GM23248 (cell line): ENCODE measurements around the gene COLEC11. TPM values are rescaled to one million over a fixed set of nuclear protein-coding genes. Genes with fewer than 3 reads are reported as not detected.

Experiments
- DNase-seq: peaks from one replicate; pipeline ENCODE4 v3.0.0-alpha.2; 2015
- H2AFZ ChIP-seq: fragments of 200-600 bp; sonication (generic); 2 replicates; pipeline ENCODE4 v1.6.1; 2016; ENCODE audit warnings: antibody characterized with exemption
- H3F3A ChIP-seq: fragments of 200-600 bp; sonication (generic); 2 replicates; pipeline ENCODE4 v1.6.1; 2016; ENCODE audit warnings: mild to moderate bottlenecking, antibody characterized with exemption, mixed run types; ENCODE audit not compliant: insufficient read depth
- H3K27ac ChIP-seq: fragments of 200-600 bp; sonication (generic); 2 replicates; pipeline ENCODE4 v1.5.1; 2016; ENCODE audit warnings: mild to moderate bottlenecking
- H3K27me3 ChIP-seq: fragments of 200-600 bp; sonication (generic); replicated peaks from 2 replicates; pipeline ENCODE4 v1.6.1; 2016; ENCODE audit warnings: mild to moderate bottlenecking; ENCODE audit not compliant: insufficient read depth
- H3K36me3 ChIP-seq: fragments of 200-600 bp; sonication (generic); 2 replicates; pipeline ENCODE4 v1.6.1; 2016; ENCODE audit warnings: low read depth, mild to moderate bottlenecking
- H3K4me1 ChIP-seq: fragments of 200-600 bp; sonication (generic); 2 replicates; pipeline ENCODE4 v1.6.1; 2016; ENCODE audit warnings: mild to moderate bottlenecking; ENCODE audit not compliant: insufficient read depth
- H3K4me2 ChIP-seq: fragments of 200-600 bp; sonication (generic); one replicate; pipeline ENCODE4 v1.6.1; 2016; ENCODE audit warnings: mild to moderate bottlenecking; ENCODE audit not compliant: unreplicated experiment
- H3K4me3 ChIP-seq: fragments of 200-600 bp; sonication (generic); 2 replicates; pipeline ENCODE4 v1.5.1; 2016; ENCODE audit warnings: mild to moderate bottlenecking
- H3K79me2 ChIP-seq: fragments of 200-600 bp; sonication (generic); 2 replicates; pipeline ENCODE4 v1.6.1; 2016; ENCODE audit warnings: mild to moderate bottlenecking; ENCODE audit not compliant: insufficient read depth
- H3K9ac ChIP-seq: fragments of 200-600 bp; sonication (generic); 2 replicates; pipeline ENCODE4 v1.6.1; 2016; ENCODE audit warnings: mild to moderate bottlenecking
- H3K9me2 ChIP-seq: fragments of 200-600 bp; sonication (generic); 2 replicates; pipeline ENCODE4 v1.6.1; 2016; ENCODE audit warnings: mixed run types, mild to moderate bottlenecking, moderate library complexity; ENCODE audit not compliant: insufficient read depth
- H3K9me3 ChIP-seq: fragments of 200-600 bp; sonication (generic); one replicate; pipeline ENCODE4 v1.6.1; 2017; ENCODE audit warnings: low read depth
- H4K20me1 ChIP-seq: fragments of 200-600 bp; sonication (generic); 2 replicates; pipeline ENCODE4 v1.6.0; 2016; ENCODE audit not compliant: insufficient read depth
- EZH2 ChIP-seq: fragments of 200-600 bp; sonication (generic); IDR thresholded peaks from 2 replicates; pipeline ENCODE4 v1.6.1; 2018; ENCODE audit warnings: antibody characterized with exemption, mild to moderate bottlenecking; ENCODE audit not compliant: insufficient read depth, poor library complexity, severe bottlenecking
- EZH2phosphoT487 ChIP-seq: fragments of 200-600 bp; sonication (generic); IDR thresholded peaks from 2 replicates; pipeline ENCODE4 v1.6.1; 2018; ENCODE audit warnings: antibody characterized with exemption, moderate library complexity, mild to moderate bottlenecking, low read depth; ENCODE audit not compliant: insufficient read depth
- WGBS, 2 experiments: methylation state at CpG; one replicate each; pipeline ENCODE4 v1.1.6; 2015 to 2017; ENCODE audit warnings: low lambda C conversion rate in 2 of 2, low coverage in 1 of 2; ENCODE audit errors: missing lambda C conversion rate in 2 of 2; 5-methylcytosine and 5-hydroxymethylcytosine counted together
- in situ Hi-C: fragments of 300-500 bp; cut with MboI; formaldehyde crosslinking; loops from 2 replicates; pipeline ENCODE4 v1.15.0; 2020
- polyA plus RNA-seq: library from polyadenylated mRNA; unstranded; fragments of >200 nt; fragmentation: Nextera tagmentation; extraction: Ambion mirVana; gene quantifications from 2 replicates; pipeline ENCODE4 v1.2.1, GENCODE V29; 2016
- total RNA-seq: library from RNA; depleted of rRNA; stranded (reverse); fragments of >200 nt; shearing (Covaris generic); gene quantifications from 2 replicates; pipeline ENCODE4 v1.2.3, GENCODE V29; 2014

The COLEC11 gene
- total and polyA plus RNA-seq, 2 experiments from 2014 or later, result not detected

- WGBS, 2 experiments, result 0 to 13% methylated on average over 1 of the region's 1 CpG
- Histone ChIP-seq H3K27ac (no peak overlapping the region), H3F3A (no peaks in the 10 kb centered on the region), H3K4me1 (no peaks in the 10 kb centered on the region), H4K20me1 (no peaks in the 10 kb centered on the region), H3K9me2 (no peaks in the 10 kb centered on the region), H3K4me2 (no peak overlapping the region), H3K4me3 (no peak overlapping the region), H3K9me3 (no peaks in the 10 kb centered on the region), H3K36me3 (no peaks in the 10 kb centered on the region), H2AFZ (no peak overlapping the region), H3K9ac (no peak overlapping the region), H3K27me3 (peaks cover 10% of the 10 kb centered on the region; the same call in 1 of the 2 replicates), H3K79me2 (no peaks in the 10 kb centered on the region)
- no peak for TF ChIP-seq EZH2
- TF ChIP-seq EZH2phosphoT487, result no peak
- in situ Hi-C loops, result no loop called here
- no peak for DNase-seq
Observed at GRCh38 chr2:3622967-3623366, 28.1 kb downstream of the COLEC11 start.

GRCh38 chr2:3624059-3624794 lies 29.3 kb downstream of the COLEC11 start:
- no peak overlapping the region for H3K27ac ChIP-seq
- no peak overlapping the region for H3K9ac ChIP-seq
- TF ChIP-seq EZH2 (no peak), EZH2phosphoT487 (no peak)
- in situ Hi-C loops, result no loop called here
- H3F3A ChIP-seq, result no peaks in the 10 kb centered on the region
- H2AFZ ChIP-seq, result no peak overlapping the region
- H3K36me3 ChIP-seq, result no peaks in the 10 kb centered on the region
- no peak overlapping the region for H3K4me2 ChIP-seq
- H3K27me3 ChIP-seq, result 0 out of 2 replicates have a peak, but pooled peaks cover 10% of the 10 kb centered on the region
- WGBS, 2 experiments, result 34 to 35% methylated on average over 4 of the region's 4 CpGs
- H4K20me1 ChIP-seq, result no peaks in the 10 kb centered on the region
- no peaks in the 10 kb centered on the region for H3K9me3 ChIP-seq
- no peak for DNase-seq
- H3K9me2 ChIP-seq, result no peaks in the 10 kb centered on the region
- no peaks in the 10 kb centered on the region for H3K79me2 ChIP-seq
- H3K4me3 ChIP-seq, result no peak overlapping the region
- H3K4me1 ChIP-seq, result no peaks in the 10 kb centered on the region

- no peaks in the 10 kb centered on the region for H3F3A ChIP-seq
- H3K27ac ChIP-seq, result no peak overlapping the region
- H3K4me1 ChIP-seq, result no peaks in the 10 kb centered on the region
- no peak overlapping the region for H2AFZ ChIP-seq
- no peak overlapping the region for H3K4me3 ChIP-seq
- H3K9ac ChIP-seq, result no peak overlapping the region
- H3K9me3 ChIP-seq, result no peaks in the 10 kb centered on the region
- WGBS, 2 experiments, result 53 to 59% methylated on average over 8 of the region's 8 CpGs
- H3K36me3 ChIP-seq, result no peaks in the 10 kb centered on the region
- no peak for DNase-seq
- TF ChIP-seq EZH2 (no peak), EZH2phosphoT487 (no peak)
- no peaks in the 10 kb centered on the region for H4K20me1 ChIP-seq
- H3K9me2 ChIP-seq, result no peaks in the 10 kb centered on the region
- in situ Hi-C loops, result no loop called here
- no peaks in the 10 kb centered on the region for H3K79me2 ChIP-seq
- H3K27me3 ChIP-seq, result 0 out of 2 replicates have a peak, but pooled peaks cover 9% of the 10 kb centered on the region
- no peak overlapping the region for H3K4me2 ChIP-seq
Observed at GRCh38 chr2:3625186-3625585, 30.3 kb downstream of the COLEC11 start.

GRCh38 chr2:3626118-3626811 lies 31.4 kb downstream of the COLEC11 start:
- H3F3A ChIP-seq, result no peaks in the 10 kb centered on the region
- in situ Hi-C loops, result no loop called here
- H3K4me2 ChIP-seq, result no peak overlapping the region
- H3K27ac ChIP-seq, result no peak overlapping the region
- no peaks in the 10 kb centered on the region for H3K4me1 ChIP-seq
- no peaks in the 10 kb centered on the region for H3K9me2 ChIP-seq
- no peak overlapping the region for H2AFZ ChIP-seq
- 32 to 38% methylated on average over 12 of the region's 12 CpGs for WGBS, 2 experiments
- DNase-seq, result no peak
- TF ChIP-seq EZH2 (no peak), EZH2phosphoT487 (no peak)
- no peak overlapping the region for H3K4me3 ChIP-seq
- no peaks in the 10 kb centered on the region for H4K20me1 ChIP-seq
- H3K27me3 ChIP-seq, result 0 out of 2 replicates have a peak, but pooled peaks cover 5% of the 10 kb centered on the region
- H3K36me3 ChIP-seq, result no peaks in the 10 kb centered on the region
- H3K9ac ChIP-seq, result no peak overlapping the region
- no peaks in the 10 kb centered on the region for H3K79me2 ChIP-seq
- H3K9me3 ChIP-seq, result no peaks in the 10 kb centered on the region
